OCI-M1 (cell line): ENCODE results near the gene ZNF691.
"Not testable (repeated sequence)": the region's sequence is repeated elsewhere in the genome, so short reads cannot be mapped to it uniquely, and the experiment has no call there.

ENCODE experiments used
- DNase-seq: peaks from one replicate; lab custom pipeline; 2025; lab: John Stamatoyannopoulos, UW

Gene ZNF691

GRCh38 chr1:42860339-42861013, 14.1 kb downstream of the ZNF691 start:
- no peak for DNase-seq

GRCh38 chr1:42861014-42861399, 14.6 kb downstream of the ZNF691 start:
- no peak for DNase-seq

- no peak for DNase-seq
Observed at GRCh38 chr1:42866549-42866948, 20.1 kb downstream of the ZNF691 start.

- not testable (repeated sequence) for DNase-seq
Observed at GRCh38 chr1:42868466-42868865, 22.1 kb downstream of the ZNF691 start.

- DNase-seq = not testable (repeated sequence)
Observed at GRCh38 chr1:42869254-42869653, 22.8 kb downstream of the ZNF691 start.

- DNase-seq = not testable (repeated sequence)
Observed at GRCh38 chr1:42869751-42870150, 23.3 kb downstream of the ZNF691 start.

GRCh38 chr1:42873108-42873507, 26.7 kb downstream of the ZNF691 start:
- not testable (repeated sequence) for DNase-seq

GRCh38 chr1:42873670-42874069, 27.3 kb downstream of the ZNF691 start:
- peak; percentile 79 for DNase-seq

GRCh38 chr1:42876009-42876408, 29.6 kb downstream of the ZNF691 start:
- DNase-seq = no peak

GRCh38 chr1:42877380-42877779, 31.0 kb downstream of the ZNF691 start:
- no peak for DNase-seq

GRCh38 chr1:42880384-42880783, 34.0 kb downstream of the ZNF691 start:
- peak; percentile 5 for DNase-seq

GRCh38 chr1:42886046-42886739, 39.8 kb downstream of the ZNF691 start:
- no peak for DNase-seq

GRCh38 chr1:42886800-42887199, 40.4 kb downstream of the ZNF691 start:
- no peak for DNase-seq

GRCh38 chr1:42887366-42887765, 41.0 kb downstream of the ZNF691 start:
- DNase-seq = no peak

- no peak for DNase-seq
Observed at GRCh38 chr1:42888013-42888633, 41.7 kb downstream of the ZNF691 start.

GRCh38 chr1:42889264-42889663, 42.9 kb downstream of the ZNF691 start:
- DNase-seq = no peak

GRCh38 chr1:42891465-42892138, 45.2 kb downstream of the ZNF691 start:
- no peak for DNase-seq

GRCh38 chr1:42899960-42900359, 53.5 kb downstream of the ZNF691 start:
- not testable (repeated sequence) for DNase-seq
